NCI-H1930 (cell line): ENCODE measurements around the gene INIP.

ENCODE experiments used
- DNase-seq, 2 experiments: peaks; one replicate each; lab custom pipeline; 2025; lab: John Stamatoyannopoulos, UW

The INIP gene, protein sequence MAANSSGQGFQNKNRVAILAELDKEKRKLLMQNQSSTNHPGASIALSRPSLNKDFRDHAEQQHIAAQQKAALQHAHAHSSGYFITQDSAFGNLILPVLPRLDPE

DNA sequence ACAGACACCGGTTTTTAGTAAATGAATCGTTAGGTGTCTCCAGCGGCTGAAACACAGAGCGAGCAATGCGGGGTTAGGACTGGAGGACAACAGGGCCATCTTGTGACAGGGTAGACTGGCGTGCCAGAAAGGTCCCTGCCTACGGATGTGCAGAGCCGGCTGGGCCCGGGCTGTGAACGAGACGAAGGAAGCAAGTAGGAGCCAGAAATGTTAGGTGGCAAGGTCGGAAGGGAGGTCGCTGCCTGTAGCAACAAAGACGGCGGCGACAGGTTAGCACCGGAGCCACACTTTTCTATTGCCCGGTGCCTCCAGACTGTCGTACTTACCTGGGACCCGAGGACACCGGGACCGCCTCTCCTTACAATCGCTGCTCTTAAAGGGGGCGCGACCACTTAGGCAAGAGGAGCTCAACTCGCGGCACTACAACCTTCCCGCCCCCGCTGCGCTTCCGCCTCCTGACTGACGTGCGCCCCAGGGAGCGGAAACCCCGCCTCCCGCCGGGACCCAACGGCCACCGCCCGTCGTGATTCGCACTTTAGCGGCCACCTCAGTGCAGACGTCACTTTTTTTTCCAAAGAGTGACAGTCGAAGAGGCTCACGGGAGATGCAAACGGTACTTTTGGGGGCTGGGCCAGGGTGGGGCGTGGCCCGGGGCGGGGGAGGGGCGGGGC, at the start of gene INIP:
INIP (minus strand) TSS at position 457 of the 671 bp plus-strand sequence. CDS start 1,632 bp downstream, outside the sequence.
- DNase-seq = peak; percentile 95

DNA sequence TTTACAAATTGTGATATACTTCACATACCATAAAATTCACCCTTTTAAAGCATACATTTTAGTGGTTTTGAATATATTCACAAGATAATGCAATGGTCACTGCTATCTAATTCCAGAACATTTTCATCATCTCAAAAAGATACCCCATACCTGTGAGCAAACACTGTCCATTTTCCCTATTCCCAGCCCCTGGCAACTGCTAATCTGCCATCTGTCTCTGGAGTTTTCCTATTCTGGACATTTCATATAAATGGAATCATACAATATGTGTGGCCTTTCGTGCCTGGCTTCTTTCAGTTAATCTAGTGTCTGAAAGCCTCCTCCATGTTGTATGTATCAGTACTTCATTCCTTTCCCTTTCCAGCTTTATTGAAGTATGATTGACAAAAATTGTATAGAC, 47.4 kb upstream of the INIP start:
- DNase-seq = no peak

DNA sequence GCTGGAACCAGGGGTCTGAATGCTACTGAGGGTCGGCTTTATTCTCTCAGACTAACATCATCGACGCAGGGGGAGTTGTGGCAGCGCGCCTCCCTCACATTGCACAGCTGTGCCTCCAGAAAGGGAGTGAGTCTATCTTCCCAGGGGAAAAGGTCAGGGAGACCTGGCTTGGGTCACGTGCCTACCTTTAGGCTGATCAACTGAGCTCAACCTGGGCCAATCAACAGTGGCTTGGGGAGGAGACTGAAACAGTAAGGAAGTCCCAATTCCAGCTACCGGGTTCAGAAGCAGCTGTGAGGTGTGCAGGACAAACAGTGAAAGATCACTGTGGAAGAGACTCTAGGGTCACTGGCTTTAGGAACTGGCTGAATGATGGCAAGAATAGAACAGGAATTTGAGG, 46.9 kb upstream of the INIP start:
- no peak for DNase-seq

DNA sequence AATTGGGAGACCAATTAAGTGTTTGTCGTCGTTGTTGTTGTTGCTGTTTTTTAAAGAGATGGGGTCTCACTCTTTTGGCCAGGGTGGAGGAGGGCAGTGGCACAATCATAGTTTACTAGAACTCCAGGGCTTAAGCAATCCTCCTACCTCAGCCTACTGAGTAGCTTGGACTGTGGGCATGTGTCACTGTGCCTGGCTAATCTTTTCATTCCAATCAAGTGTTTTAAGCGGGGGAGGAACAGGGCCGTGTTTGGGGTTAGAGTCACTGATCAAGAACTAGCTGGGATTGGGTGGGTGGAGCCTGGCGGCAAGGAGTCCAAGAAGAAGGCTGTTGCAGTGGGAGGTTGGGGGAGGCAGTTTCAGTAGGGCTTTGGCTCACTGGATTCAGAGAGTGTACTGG, 46.4 kb upstream of the INIP start:
- DNase-seq = no peak

DNA sequence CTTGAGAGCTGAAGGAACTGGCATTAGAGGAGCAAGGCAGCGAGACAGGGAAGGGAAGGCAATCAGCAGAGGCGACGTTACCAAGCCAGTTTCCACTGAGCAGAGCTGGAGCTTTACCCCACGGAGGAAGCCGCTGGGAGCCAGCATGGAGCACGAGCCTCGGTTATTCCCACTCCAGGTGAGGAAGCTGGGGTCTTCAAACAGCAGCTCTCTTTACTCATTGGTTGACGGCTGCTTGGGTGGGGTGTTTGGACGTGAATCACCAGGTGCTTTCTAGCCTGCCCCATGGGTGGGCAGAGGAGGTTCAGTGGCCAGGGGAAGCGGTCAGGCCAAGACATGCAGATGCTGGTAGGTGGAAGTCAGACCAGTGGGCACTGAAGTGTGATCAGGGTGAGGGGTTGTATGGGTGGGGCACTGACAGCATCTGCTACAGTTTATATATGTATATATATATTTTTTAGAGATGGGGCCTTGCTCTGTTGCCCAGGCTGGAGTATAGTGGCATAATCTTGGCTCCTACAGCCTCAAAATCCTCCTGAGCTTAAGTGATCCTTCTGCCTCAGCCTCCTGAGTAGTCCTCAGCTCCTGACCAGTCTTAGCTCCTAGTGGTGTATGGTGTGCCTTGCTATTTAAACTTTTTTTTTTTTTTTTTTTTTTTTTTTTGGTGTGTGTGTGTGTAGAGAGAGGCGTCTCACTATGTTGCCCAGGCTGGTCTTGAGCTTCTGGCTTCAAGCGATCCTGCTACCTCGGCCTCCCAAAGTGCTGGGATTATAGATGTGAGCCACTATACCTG, 45.0 kb upstream of the INIP start:
- DNase-seq = no peak

DNA sequence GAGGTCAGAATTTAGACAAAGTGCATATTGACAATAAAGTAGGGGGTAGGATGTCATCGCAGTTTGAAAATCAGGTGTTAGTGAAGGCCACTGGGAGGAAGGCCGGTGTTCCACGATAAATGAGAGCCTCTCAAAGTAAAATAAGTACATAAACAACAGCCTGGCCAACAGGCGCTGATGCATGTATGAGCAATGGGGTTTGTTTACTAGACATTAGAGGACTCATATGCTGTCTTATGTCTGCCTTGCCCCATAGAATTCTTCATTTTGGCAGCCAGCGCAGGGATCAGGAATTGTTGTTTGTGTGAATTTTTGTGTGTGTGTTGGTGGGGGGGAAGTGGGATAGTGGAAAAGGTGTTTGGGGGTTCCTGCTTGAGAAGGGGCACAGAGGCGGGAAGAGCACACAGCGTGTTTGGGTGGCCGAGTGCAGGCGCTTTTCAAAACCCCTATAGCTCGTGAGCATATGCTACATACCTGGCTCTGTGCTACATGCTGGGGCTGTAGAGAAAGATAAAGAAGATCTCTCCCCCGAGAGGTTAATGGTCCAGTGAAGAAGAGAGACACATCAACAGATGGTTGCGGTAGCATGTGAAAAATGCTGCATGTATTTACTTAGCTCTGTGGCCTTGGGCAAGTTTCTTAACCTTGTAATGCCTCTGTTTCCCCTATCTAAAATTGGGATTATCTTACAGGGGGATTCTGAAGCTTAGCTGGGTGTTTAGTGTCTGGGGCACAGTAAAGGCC, 44.2 kb upstream of the INIP start:
- DNase-seq = no peak

DNA sequence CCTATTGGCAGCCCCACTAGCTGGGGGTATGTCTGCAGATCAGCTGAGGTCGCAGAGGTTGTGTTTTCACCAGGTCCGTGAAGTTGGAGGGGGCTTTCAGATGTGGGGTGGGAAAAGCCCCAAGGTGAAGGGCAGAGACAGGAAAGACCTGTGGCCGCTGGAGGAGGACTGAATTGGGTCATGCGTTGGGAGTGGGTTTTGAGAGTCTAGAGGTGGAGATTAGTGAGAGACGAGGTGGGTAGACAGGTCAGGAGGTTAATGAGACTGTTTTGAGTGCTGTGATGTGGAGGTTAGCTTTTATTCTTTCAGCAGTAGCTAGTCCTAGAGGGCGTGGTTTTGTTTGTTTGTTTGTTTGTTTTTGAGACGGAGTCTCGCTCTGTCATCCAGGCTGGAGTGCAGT, 42.9 kb upstream of the INIP start:
- DNase-seq = no peak

DNA sequence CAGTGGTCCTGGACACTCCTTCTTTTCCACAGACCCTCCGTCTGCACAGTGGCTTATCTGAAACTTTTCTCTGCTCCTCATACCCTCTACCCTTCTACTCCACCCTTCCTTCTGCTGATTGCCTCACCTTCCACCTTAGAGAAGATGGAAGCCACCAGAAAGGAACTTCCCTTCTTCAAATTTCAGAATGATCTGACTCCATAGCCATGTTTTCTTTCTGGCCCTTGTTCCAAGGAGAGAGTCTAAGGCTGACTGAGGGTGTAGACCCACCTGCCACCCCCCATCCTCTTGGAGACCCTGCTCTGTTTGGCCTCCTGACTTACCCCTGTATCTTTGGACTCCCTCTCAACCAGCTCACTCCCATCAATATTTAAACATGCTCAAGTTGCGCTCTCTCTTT, 40.0 kb upstream of the INIP start:
- DNase-seq = no peak

DNA sequence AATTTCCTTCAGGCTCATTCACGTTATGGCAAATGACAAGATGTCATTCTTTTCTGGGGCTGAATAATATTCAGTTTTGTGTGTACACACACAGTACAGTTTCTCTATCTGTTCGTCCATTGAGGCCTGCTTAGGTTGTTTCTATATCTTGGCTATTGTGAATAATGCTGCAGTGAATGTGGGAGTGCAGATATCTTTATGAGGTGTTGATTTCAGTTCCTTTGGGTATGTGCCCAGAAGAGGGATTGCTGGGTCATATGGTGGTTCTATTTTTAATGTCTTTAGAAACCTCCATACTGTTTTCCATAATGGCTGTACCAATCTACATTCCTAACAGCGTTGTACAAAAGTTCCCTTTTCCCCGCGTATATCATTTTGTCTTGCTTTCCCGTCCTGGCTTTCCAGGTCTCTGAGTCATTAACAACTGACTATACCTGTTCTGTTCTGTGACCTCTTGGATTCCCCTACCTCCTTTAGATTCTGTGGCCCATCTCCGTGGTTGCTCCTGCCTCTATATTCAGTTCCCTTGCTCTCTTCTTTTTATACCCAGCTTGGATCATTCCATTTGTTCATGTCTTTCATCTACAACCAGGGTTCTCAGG, 39.5 kb upstream of the INIP start:
- no peak for DNase-seq

DNA sequence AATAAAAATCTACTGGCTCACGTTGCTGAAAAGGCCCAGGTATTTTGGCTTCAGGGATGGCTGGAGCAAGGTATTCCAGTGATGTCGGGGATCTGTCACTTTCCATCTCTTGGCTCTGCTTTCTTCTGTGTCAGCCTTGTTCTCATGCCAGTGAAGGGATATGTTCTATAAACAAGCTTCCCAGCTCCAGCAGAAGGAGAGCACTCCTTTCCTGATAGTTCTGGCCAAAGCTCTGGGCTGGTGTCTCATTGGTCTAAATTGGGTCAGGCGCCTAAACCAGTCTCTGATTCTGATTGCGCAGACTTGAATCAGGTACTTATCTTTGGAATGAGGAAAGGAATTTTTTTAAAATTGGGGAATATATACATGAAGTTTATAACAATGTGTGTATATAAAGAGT, 37.8 kb upstream of the INIP start:
- DNase-seq = no peak

DNA sequence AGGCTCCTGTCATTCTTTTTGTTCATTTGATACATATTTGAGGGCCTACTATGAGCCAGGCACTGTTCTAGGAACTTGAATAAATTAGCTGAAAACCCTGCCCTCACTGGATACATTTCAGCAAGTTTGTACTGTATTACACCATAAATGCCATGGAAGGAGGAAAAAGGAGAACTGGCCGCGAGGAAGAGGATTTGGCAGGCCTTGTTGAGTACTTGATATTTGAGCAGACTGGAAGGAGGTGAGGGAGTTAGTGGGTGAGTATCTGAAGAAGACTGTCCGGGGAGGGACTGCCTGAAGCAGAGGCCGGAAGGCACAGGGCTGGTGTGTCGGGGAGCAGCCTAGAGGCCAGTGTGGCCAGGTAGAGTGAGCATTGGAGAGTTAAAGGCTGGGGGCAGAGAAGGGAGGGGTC, 37.1 kb upstream of the INIP start:
- no peak for DNase-seq

DNA sequence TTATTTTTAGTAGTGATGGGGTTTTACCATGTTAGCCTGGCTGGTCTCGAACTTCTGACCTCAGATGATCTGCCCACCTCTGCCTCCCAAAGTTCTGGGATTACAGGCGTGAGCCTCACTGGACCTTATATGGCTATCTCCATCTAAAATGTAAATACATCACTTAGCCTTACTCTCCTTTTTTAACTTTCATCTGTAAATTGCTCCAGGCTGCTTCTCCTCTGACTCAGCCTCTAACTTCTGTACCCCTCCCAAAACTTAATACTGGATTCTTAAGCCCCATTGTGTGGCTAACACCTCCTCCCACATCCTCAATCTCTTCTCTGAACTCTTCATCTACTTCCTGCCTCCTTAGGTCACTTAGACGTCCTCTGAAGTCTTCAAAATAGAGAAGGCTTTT, 36.7 kb upstream of the INIP start:
- DNase-seq = no peak

DNA sequence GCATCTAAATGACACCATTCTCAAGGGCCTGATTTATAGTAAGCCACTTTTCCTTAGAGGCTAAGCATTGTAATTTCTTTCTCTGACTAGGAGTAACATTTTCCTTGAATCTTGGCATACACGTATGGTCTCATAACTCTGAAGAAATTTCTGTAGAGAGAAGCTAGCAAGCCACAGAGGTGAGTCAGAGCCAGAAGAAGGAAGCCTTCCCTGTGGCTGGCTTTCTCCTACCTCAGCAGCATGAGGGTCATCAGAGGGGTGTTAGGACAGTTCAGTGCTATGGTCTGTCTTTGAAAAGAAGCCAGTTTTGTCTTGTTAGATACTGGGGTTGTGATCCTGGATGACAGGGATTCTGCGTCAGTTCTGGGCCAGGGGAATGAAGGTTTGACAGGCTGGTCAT, 35.8 kb upstream of the INIP start:
- no peak for DNase-seq

DNA sequence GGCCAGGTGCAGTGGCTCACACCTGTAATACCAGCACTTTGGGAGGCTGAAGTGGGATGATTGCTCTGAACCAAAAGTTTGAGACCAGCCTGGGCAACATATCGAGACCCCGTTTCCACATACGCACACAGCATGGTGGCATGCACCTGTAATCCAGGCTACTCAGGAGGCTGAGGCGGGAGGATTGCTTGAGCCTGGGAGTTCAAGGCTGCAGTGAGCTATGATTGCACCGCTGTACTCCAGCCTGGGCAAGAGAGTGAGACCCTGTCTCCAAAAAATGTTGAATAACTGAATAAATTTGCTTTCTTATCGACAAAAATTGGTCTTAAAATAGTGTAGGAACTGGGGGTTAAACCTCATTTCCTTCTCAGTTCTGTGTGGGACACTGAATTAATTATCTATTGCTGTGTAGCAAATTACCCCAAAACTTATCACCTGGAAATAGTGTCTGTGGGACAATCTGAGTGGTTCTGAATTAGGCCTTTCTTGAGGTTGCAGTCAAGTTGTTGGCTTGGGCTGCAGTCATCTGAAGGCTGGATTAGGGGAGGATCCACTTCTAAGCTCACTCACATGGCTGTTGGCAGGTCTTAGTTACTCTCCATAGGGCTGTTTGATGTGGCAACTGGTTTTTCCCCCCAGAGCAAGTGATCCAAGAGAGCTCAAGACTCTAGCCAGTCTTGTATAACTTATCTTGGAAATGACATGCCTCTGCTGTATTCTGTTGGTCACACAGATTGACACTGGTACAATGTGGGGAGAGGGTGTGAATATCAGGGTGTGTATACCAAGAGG, 34.6 kb upstream of the INIP start:
- DNase-seq = no peak

DNA sequence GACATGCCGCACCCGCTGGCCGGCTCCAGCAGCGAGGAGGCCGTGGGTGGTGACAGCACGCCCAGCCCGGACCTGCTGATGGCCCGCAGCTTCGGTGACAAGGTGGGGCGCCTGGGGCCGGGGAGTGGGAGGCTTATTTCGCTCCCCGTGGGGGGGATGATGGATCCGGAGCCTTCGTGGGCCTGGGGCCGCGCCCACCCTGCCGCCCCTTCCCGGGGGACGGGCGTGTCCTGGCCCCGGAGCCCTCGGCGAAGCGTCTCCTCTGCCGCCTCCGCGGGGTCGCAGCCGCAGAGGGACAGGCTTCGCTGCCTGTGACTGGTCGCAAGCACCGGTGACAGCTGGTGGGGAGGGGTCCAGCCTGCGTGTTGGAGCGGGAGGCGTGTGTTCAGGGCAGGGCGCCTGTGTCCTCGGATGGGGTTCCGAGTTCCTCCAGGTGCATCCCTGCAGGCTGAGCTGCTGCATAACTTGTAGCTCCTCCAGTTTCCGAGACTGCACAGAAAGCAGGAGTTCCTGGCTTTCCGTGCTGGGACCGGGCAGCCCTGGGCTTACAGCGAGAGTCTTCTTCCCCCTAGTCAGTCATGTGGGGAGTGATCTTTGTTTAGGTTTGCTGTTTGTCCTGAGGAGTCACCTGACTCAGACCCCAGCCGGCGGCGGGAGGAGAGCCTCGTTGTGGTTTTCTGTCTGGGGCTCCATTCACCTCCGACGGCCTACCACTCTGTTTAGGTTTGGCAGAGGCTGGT, 33.3 kb upstream of the INIP start:
- peak in 1 of 2 experiments; percentile 5 for DNase-seq

DNA sequence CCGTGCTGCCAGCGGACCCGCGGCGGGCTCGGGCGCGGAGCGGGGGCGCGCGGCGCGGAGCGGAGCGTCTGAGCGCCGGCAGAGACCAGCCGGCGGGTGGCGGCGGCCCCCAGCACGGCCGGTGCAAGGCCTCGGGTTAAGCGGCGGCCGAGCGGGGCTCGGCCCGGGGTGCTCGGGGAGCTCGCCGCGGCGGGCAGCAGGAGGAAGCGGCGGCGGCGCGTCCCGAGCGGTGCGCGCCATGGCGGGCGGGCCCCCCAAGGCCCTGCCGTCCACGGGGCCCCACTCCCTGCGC, 32.8 kb upstream of the INIP start:
- DNase-seq = no peak

DNA sequence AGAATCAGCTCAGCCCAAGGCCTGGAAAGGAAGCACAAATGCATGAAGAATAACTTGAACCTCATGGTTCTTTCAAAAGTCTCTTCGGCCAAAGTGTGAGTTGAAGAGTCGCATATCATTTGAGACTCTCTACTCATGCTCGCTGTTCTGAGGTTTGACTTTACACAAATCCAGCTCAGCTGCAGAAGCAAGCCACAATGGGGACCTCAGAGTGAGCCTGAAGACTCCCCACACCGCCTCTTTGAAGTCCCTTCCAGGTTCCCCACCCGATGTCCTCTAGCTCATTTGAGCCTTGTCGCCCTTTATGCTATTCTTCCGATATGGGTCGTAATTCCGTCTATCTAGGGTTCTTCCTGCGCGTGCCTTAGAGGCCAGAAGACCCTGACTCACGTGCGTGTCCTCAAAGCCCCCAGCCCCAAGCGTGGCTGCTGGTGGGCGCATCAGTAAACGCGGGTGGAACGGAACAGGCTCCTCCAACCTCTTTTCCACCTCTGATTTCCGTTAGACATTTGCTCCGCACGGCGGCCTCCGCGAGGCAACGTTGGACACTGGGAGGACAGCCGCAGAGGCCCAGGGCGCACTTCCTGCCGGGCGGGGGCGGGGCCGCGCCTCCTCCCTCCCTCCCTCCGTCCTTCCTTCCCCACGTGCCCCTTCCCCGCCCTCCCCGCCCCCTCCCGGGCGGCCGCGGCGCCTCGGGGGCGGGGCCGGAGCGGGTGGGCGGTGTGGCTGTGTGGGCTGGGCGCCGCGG, 32.3 kb upstream of the INIP start, which contains the start of gene SNX30:
SNX30 (plus strand) TSS at position 745 of the 748 bp plus-strand sequence. CDS start 242 bp downstream, outside the sequence.
- peak; percentile 72 to 82 for DNase-seq

DNA sequence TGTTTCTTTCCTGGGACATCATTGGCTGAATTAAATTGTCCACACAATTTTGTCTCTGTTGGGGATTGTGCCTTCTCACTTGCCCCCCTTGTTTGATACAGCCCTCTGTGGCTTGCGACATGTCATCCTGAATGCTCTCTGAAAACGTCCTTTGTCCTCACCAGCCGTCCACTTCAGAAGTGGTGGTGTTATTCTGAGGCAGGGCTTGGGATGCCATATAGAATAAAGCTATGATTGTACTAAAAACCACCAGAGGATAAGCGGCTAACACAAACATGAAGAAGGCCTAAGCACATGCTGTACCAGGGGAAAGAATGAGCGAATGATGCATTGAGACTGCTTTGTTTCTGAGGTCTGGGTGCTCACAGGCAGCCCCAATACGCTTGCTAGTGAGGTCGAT, 29.2 kb upstream of the INIP start:
- no peak for DNase-seq

DNA sequence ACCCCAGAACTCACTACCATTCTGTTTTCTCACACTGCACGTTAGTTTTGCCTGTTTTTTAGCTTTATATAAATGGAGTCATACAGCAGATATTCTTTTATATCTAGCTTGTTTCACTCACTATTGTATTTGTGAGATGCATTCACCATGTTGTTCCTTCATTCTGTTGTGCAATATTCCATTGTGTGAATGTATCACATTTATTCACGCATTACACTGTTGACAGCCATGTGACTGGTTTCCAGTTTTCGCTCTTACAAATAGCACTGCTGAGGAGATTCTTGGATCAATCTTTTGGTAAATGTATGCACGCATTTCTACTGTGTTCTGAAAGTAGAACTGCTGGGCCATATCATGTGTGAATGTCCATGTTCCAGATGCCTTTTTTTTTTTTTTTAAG, 26.3 kb upstream of the INIP start:
- no peak for DNase-seq

DNA sequence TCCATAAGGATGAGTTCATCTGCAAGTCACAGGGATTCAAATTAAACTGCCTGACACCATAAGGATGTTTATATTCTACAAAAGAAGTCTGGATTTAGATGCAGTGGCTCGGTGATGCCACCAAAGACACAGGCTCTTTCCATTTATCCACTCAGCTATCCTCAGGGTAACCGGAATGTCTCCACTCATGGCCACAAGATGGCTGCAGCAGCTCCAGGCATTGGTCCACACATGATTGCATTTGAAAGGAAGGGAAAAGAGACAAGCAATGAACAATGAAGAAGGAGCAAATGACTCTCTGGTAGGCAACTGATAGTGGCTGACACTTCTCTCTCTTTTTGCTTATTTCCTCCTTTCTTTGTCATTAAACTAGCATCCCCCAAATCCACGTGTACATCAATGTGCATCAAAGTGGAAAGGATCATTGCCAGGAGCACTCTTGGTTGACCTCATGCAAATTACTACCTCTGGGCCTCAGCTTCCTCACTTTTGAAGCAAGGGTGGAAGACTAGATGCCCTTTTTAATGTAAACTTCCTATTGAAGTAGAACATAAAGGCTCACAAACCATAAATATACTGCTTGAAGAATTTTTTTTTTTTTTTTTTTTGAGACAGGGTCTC, 25.4 kb upstream of the INIP start:
- DNase-seq = no peak
